ENCODE data around the gene IGDCC3.

GRCh38 chr15:65388306-65389080 lies 10.7 kb upstream of the IGDCC3 start:
- TF ChIP-seq CTCF (IDR thresholded peaks at IDR 0.05; ENCODE audit: low read depth, low read length) (no peak), POLR2A (IDR thresholded peaks at IDR 0.05; ENCODE audit: extremely low read depth, insufficient read length) (no peak), MYC (IDR thresholded peaks at IDR 0.05; ENCODE audit: low read depth, low read length) (no peak)

Measured in NB4 (cell line).